GM12891 (cell line): ENCODE measurements around the gene MTFMT.

Experiments
- POLR2A ChIP-seq: IDR thresholded peaks from 2 replicates; pipeline ENCODE4 v1.6.1; 2011; ENCODE audit warnings: low read depth, low read length, control low read depth
- POLR2AphosphoS5 ChIP-seq: IDR thresholded peaks from 2 replicates; pipeline ENCODE4 v1.6.1; 2011; ENCODE audit warnings: low read depth, low read length, control low read depth
- SPI1 ChIP-seq: IDR thresholded peaks from 2 replicates; pipeline ENCODE4 v1.6.1; 2011; ENCODE audit warnings: low read depth, low read length, control low read depth

DNA sequence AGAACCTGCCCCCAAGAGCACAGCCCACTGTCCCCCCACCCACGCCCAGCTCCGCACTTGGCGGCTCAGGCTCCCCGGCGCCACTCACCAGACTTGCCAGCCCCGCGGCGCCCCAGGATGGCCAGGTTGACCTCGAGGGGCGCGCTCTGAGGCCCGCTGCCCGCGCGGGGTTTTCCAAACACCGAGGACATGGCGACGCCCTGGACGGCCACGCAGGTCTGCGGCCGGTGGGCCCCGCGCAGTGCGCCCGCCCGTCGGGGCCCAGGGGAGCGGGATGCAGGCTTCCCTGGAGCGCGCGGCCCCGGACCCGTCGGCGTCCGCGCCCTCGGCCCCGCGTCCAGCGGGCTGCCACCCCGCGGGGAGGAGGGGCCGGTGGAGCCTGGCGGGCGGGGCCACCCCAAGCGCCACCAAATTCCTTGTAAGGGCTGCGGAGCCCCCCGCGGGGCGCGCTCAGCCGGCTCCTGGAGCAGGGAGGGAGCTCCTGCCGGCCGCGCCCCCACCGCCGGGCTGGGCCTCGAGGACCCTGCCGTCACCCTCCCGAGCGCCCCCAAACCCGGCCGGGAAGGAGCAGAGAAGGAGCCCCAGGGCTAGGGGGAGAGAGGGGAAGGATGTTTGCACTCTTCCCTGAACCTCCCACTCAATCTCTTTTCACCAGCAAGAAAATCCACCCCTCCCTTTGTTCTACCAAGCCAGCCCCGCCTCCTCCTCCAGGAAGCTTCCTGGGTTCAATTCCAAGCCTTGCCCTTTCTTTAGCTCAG is 38.4 kb upstream of the MTFMT start, which contains the start of gene RASL12:
- TF ChIP-seq POLR2A, result no peak
- no peak for TF ChIP-seq POLR2AphosphoS5
- no peak for TF ChIP-seq SPI1
